NB4 (cell line): ENCODE results near the gene BCL10.

Experiments used
- CTCF ChIP-seq: IDR thresholded peaks from one replicate; pipeline ENCODE4 v1.5.1; 2012; ENCODE audit warnings: low read depth, low read length
- MAX ChIP-seq: IDR thresholded peaks from 2 replicates; pipeline ENCODE4 v1.6.1; 2011; ENCODE audit warnings: low read depth, low read length
- POLR2A ChIP-seq: IDR thresholded peaks from 2 replicates; pipeline ENCODE4 v1.6.1; 2011; ENCODE audit warnings: mild to moderate bottlenecking; ENCODE audit not compliant: insufficient read length; ENCODE audit errors: extremely low read depth

- TF ChIP-seq CTCF (no peak), POLR2A (no peak), MAX (no peak)
Measured at GRCh38 chr1:85223334-85223733, 53.1 kb downstream of the BCL10 start.
